Measurements from ENCODE around the gene TMEM240. TPM values are rescaled to one million over a fixed set of nuclear protein-coding genes. Genes with fewer than 3 reads are reported as not detected.
A peak's percentile ranks its signal among the peaks of the same experiment; 100 is the strongest.

The TMEM240 gene
- total RNA-seq (2021; fragmentation: NEBNext Ultra II Directional; extraction: Animal tissue kit (Norgen Biotek cat#: 25700)): 1 to 10 TPM; 2.8 to 5.1 (median 4.1) TPM
- long read RNA-seq: 0 reads

DNA sequence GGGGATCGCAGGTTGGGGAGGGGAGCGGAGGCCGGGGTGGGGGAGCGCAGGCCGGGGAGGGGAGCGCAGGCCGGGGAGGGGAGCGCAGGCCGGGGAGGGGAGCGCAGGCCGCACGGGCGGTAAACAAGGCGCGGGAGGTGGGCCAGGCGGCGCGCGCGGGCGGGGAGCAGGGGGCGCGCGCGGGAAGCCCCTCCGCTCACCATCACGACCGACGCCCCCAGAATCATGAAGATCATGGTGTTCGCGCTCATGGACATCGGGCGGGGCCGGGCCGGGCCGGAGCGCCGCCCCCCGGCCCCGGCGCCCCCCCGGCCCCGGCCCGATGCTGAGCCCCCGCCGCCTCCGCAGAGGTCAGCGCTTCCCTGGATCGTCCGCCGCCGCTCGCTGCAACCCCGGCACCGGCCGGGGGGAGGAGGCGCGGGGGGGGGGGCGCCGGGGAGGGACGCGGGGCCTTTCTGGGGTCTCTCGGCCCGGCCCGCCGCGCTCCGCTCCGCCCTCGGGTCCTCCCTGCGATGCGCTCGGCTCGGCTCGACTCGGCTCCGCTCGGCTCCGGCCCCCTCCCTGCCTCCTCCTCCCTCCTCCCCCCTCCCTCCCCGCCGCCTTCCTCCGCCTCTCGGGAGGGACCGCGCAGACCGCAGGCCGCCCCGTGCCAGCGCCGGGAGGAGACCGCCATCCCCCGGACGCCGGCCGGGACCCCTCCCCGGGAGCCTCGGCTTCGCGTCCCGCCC, at the start of gene TMEM240:
Gene TMEM240, minus strand, starts transcription at position 535 of the 728 bp plus-strand sequence. Its CDS starts 278 bp downstream, at position 257.
- no peak within 1 kb of the TSS; the same call in 1 of the 2 replicates for H3K27ac Mint-ChIP-seq
- H3K4me3 Mint-ChIP-seq: peak within 1 kb of the TSS; percentile 73
- peaks cover 13% of the 10 kb centered on the region; the same call in 1 of the 2 replicates for H3K27me3 Mint-ChIP-seq (ENCODE audit: insufficient read depth)
- peak; percentile 56 for DNase-seq
- no peaks in the 10 kb centered on the region for H3K9me3 Mint-ChIP-seq
- TF ChIP-seq, protein P1, sequence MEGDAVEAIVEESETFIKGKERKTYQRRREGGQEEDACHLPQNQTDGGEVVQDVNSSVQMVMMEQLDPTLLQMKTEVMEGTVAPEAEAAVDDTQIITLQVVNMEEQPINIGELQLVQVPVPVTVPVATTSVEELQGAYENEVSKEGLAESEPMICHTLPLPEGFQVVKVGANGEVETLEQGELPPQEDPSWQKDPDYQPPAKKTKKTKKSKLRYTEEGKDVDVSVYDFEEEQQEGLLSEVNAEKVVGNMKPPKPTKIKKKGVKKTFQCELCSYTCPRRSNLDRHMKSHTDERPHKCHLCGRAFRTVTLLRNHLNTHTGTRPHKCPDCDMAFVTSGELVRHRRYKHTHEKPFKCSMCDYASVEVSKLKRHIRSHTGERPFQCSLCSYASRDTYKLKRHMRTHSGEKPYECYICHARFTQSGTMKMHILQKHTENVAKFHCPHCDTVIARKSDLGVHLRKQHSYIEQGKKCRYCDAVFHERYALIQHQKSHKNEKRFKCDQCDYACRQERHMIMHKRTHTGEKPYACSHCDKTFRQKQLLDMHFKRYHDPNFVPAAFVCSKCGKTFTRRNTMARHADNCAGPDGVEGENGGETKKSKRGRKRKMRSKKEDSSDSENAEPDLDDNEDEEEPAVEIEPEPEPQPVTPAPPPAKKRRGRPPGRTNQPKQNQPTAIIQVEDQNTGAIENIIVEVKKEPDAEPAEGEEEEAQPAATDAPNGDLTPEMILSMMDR (IDR thresholded peaks at IDR 0.05): no peak
- H3K36me3 Mint-ChIP-seq (ENCODE audit: low read depth): peaks cover 11% of the 10 kb centered on the region; the same call in 1 of the 2 replicates
- H3K4me1 Mint-ChIP-seq (ENCODE audit: low read depth): peaks cover under 1% of the 10 kb centered on the region; the same call in 1 of the 2 replicates

- 0 out of 2 replicates have a peak, but pooled peaks cover 5% of the 10 kb centered on the region for H3K4me1 Mint-ChIP-seq (ENCODE audit: low read depth)
- H3K36me3 Mint-ChIP-seq (ENCODE audit: low read depth): no peaks in the 10 kb centered on the region
- TF ChIP-seq, protein P1 (IDR thresholded peaks at IDR 0.05): no peak
- H3K27me3 Mint-ChIP-seq (ENCODE audit: insufficient read depth): peaks cover 51% of the 10 kb centered on the region
- no peak overlapping the region for H3K27ac Mint-ChIP-seq
- DNase-seq: no peak
- no peaks in the 10 kb centered on the region for H3K9me3 Mint-ChIP-seq
- no peak overlapping the region for H3K4me3 Mint-ChIP-seq
These were observed 43.1 kb upstream of the TMEM240 start for GRCh38 chr1:1583347-1584010.

DNA sequence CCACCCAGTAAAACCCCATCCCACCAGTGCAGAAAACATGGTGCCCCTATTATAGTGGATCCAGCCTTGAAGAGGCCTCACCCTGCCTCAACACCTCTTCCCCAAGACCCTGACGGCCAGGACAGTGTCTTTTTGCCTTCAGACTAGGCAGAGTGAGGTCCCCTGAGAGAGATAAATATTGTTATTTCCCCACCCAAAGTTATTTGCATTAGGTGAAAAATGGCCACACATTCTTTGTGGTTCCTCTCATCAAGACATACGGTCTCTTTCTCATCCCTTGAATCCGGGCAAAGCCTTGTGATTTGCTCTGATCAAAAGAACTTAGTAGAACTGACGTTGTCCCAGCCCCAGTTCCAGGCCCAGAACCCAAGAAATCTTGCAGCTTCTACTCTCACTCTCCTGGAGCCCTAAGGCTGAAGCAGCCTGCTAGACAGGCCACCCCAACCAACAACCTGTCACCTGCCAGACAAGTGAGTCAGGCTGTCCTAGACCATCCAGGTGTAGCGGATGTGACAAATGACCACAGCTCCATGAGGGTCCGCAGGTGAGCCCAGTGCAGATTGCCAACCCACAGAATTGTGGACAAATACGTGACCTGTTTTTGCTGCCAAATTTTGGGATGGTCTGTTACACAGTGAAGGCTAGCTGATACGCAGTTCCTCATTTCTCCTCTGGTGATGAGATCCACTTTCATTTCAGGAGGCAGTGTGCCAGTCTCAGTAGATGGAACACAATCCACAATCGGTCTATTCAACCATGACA, 42.3 kb upstream of the TMEM240 start:
- Mint-ChIP-seq H3K27ac (no peak overlapping the region), H3K36me3 (ENCODE audit: low read depth) (no peaks in the 10 kb centered on the region), H3K9me3 (no peaks in the 10 kb centered on the region), H3K4me3 (no peak overlapping the region), H3K27me3 (ENCODE audit: insufficient read depth) (peaks cover 51% of the 10 kb centered on the region), H3K4me1 (ENCODE audit: low read depth) (0 out of 2 replicates have a peak, but pooled peaks cover 5% of the 10 kb centered on the region)
- DNase-seq: no peak
- TF ChIP-seq, protein P1 (IDR thresholded peaks at IDR 0.05): no peak

DNA sequence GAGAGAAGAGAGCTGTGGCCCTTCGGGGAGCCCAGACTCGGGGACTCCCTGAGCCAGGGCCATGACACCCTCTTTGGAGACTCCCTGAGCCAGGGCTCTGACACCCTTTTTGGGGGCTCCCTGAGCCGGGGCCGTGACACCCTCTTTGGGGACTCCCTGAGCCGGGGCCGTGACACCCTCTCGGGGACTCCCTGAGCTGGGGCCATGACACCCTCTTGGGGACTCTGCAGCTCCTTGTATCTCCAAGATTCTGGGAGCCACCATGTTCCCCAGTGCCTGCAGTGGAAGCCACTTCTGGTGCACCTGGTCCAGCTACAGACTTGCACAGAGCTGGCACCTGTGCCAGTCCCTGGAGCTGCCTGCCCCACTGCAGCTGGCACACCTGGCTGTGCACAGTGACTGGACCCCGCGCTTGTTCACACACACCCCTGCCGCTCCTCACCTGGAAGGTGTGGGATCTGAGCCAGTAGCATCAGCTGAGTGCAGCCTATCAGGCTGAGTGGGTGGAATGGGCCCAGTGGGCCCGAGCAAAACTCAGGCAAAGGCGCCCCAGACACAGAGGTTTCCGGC, 38.0 kb upstream of the TMEM240 start:
- H3K4me1 Mint-ChIP-seq (ENCODE audit: low read depth): peaks cover 16% of the 10 kb centered on the region
- TF ChIP-seq, protein P1 (IDR thresholded peaks at IDR 0.05): no peak
- H3K9me3 Mint-ChIP-seq: no peaks in the 10 kb centered on the region
- no peak for DNase-seq
- H3K27me3 Mint-ChIP-seq (ENCODE audit: insufficient read depth): peaks cover 34% of the 10 kb centered on the region
- no peak overlapping the region for H3K4me3 Mint-ChIP-seq
- H3K36me3 Mint-ChIP-seq (ENCODE audit: low read depth): peaks cover 6% of the 10 kb centered on the region
- no peak overlapping the region for H3K27ac Mint-ChIP-seq

DNA sequence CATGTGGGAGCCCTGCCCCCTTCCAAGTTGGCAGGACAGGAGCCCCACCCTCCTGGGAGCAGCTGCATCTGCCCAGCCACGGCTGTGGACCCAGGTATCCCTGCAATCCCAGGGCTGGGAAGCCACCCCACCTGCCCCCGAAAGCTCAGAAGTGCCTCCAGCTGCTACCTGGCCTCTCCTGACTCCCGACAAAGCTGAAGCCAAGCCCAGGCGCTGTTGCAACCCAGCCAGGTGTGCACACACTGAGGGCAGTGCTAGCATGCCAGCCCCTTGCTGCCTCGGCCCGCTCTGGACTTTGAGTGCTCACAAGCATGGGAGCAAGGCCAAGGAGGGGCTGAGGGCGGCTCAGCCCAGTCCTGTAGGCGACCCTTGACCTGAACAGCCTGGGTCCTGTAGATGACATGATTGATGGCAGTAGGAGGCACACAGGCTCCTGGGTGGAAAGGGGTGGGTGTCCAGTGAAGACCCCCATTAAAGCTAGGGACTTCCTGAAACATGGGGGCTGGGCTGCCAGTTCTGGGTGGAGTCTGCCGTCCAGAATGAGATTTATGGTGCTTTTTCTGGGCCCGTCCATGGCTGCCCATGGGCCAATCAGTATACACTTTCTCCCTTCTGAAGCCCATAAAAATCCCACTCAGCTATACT, 37.1 kb upstream of the TMEM240 start:
- TF ChIP-seq, protein P1 (IDR thresholded peaks at IDR 0.05): no peak
- Mint-ChIP-seq H3K27me3 (ENCODE audit: insufficient read depth) (peaks cover 25% of the 10 kb centered on the region), H3K4me3 (no peak overlapping the region), H3K9me3 (no peaks in the 10 kb centered on the region), H3K36me3 (ENCODE audit: low read depth) (peaks cover 9% of the 10 kb centered on the region), H3K27ac (no peak overlapping the region), H3K4me1 (ENCODE audit: low read depth) (peaks cover 19% of the 10 kb centered on the region)
- no peak for DNase-seq

Data from HFFc6 (cell line).